Urinary bladder (tissue), 4 donors: ENCODE results near the gene AKT1. TPM values are rescaled to one million over a fixed set of nuclear protein-coding genes. Genes with fewer than 3 reads are reported as not detected.

Source experiments
- DNase-seq: peaks from one replicate; pipeline ENCODE4 v3.0.0-alpha.2; 2015; ENCODE audit errors: extremely low spot score
- H3K27ac ChIP-seq: one replicate; pipeline ENCODE4 v1.5.1; 2013; ENCODE audit warnings: low read depth, mild to moderate bottlenecking, moderate library complexity
- H3K36me3 ChIP-seq: one replicate; pipeline ENCODE4 v1.6.1; 2013; ENCODE audit warnings: mild to moderate bottlenecking, moderate library complexity; ENCODE audit not compliant: insufficient read depth
- H3K4me1 ChIP-seq: one replicate; pipeline ENCODE4 v1.6.1; 2013; ENCODE audit warnings: mild to moderate bottlenecking, moderate library complexity; ENCODE audit not compliant: insufficient read depth
- H3K4me3 ChIP-seq: one replicate; pipeline ENCODE4 v1.5.1; 2013; ENCODE audit warnings: low read depth, low read length
- WGBS: extraction: QIAGEN DNeasy Blood & Tissue Kit; methylation state at CpG from one replicate; pipeline ENCODE4 v1.1.7; 2013; 5-methylcytosine and 5-hydroxymethylcytosine counted together
- polyA plus RNA-seq: library from polyadenylated mRNA; stranded (reverse); fragments of 200-250 nt; gene quantifications from one replicate; pipeline ENCODE4 v1.2.3, GENCODE V29; 2013
- total RNA-seq: library from RNA; depleted of rRNA; stranded (reverse); fragments of >200 nt; gene quantifications from one replicate; pipeline ENCODE4 v1.2.3, GENCODE V29; 2014
- donor health status: healthy with polysubstance abuse.
- donor health status: healthy.

Gene AKT1
- total and polyA plus RNA-seq, 2 donors: 70.3 to 162 TPM

DNA sequence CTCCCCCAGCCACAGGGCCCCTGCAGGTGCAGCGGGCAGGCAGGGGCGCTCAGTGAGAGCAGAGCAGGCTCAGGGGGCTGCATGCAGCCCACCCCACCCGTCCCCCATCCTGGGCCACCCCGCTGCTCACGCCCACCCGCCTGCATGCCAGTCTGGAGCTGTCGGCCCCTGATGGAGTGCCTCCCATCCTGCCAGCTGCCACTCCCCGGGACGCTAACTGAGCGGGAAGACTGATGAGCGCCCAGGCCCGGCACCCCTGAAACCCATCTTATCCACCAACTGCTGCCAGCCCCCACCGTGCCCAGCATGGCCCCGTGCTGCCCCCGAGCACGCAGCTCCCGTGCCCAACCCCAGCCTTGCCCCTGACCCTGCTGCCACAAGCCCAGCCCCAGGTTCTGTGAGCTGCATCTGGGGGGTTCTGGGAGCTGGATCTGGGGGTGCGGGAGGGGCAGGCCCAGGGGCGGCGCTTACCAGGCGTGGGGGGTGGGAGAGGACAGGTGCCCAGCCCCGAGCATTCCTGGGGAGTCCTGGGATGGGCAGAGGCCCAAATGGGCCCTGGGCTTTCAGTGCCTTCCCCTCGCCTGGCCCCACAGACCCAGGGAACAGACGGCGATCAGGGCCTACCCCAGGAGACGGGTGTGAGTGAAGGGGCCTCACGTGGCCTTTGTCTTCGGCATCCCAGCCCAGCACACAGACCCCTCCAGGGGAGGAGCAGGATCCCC lies 13.3 kb downstream of the AKT1 start:
- WGBS: 88% methylated on average over 28 of the region's 28 CpGs
- H3K4me3 ChIP-seq: no peak overlapping the region
- no peaks in the 10 kb centered on the region for H3K36me3 ChIP-seq
- DNase-seq: no peak
- no peaks in the 10 kb centered on the region for H3K4me1 ChIP-seq
- no peak overlapping the region for H3K27ac ChIP-seq

DNA sequence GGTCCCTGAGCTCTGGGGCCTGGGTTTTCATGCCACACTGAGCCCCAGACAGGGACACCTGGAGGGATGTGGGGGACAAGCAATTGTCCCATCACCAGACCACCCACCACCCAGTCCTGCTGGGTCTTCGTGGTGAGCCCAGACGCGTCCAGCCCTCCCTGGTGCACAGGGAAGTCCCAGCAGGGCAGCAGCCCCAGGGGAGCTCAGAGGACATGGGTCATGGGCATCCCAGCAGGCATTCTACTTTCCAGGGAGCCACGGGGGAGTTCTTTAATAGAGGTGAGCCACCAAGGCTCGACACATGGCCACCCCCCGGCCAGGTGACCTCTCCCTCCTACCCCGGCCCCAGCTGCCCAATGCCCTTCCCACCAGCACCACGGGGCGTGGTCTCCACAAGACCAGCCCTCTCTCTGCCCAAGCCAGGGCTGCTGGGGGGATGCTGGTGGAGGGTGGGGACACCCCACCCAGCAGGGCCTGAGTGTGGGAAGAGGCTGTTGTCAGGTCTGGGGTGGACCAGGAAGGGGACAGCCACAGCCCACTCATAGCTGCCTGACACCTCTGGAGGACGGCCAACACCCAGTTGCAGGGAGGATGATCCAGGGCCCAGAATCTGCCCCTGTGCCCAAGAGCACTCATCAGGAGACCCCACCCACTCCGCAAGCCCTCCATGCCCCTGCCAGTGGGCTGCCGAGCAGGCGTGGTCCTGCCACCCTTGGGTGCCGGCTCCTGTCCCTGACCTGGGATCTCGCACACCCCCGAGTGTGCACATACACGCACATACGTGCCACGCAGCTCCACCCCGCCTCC lies 14.1 kb downstream of the AKT1 start:
- H3K4me1 ChIP-seq: no peaks in the 10 kb centered on the region
- H3K36me3 ChIP-seq: no peaks in the 10 kb centered on the region
- WGBS: 89% methylated on average over 20 of the region's 20 CpGs
- DNase-seq: no peak
- no peak overlapping the region for H3K4me3 ChIP-seq
- no peak overlapping the region for H3K27ac ChIP-seq

DNA sequence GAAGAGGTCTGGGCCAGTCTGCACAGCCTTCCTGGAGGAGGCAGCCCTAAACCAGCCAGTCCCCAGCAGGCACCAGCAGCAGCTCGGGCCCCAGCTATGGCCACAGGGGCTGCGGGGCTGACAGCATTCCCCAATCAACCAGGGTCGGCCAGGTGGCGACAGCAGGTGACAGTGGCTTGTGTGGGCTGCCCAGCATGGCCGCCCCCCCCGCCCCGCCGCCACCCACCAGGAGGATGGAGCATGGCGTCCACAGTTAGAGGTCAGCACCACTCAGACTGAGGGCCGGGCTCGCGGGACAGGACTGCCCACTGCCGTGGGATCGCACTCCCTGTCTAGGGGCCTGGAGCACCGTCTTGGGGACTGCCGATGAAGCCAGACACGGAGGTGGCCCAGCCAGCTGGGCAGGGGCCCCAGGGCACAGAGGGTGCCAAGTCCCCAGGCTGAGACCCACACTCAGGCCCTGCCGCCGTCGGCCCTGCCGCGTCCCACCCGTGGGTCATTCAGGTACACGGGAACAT lies 15.0 kb downstream of the AKT1 start:
- Histone ChIP-seq H3K36me3 (no peaks in the 10 kb centered on the region), H3K4me1 (no peaks in the 10 kb centered on the region), H3K4me3 (no peak overlapping the region), H3K27ac (no peak overlapping the region)
- DNase-seq: no peak
- WGBS: 91% methylated on average over 24 of the region's 24 CpGs

DNA sequence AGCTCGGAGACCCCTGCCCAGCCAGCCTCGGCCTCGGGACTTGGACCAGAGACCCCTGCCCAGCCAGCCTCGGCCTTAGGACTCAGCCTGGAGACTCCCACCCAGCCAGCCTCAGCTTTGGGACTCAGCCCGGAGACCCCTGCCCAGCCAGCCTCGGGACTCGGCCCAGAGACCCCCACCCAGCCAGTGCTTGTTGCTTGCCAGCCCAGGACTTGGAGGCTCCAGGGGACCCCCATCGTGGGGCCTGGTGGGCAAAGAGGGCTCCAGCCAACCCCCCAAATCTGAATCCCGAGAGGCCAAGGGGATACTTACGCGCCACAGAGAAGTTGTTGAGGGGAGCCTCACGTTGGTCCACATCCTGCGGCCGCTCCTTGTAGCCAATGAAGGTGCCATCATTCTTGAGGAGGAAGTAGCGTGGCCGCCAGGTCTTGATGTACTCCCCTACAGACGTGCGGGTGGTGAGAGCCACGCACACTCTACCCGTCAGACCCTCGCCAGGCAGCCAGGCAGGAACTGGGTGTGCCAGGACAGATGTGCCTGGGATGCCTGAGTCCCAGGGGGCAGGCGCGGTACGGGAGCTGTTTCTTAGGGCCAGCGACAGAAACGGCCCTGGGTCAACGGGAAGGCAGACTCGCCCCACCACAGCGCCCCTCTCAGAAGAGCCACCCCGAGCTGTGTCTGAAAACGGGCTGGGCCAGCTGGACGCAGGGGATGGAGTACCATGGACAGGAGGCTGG lies 15.6 kb downstream of the AKT1 start:
- H3K4me3 ChIP-seq: no peak overlapping the region
- no peak overlapping the region for H3K27ac ChIP-seq
- H3K36me3 ChIP-seq: no peaks in the 10 kb centered on the region
- 91% methylated on average over 32 of the region's 32 CpGs for WGBS
- no peaks in the 10 kb centered on the region for H3K4me1 ChIP-seq
- DNase-seq: no peak

DNA sequence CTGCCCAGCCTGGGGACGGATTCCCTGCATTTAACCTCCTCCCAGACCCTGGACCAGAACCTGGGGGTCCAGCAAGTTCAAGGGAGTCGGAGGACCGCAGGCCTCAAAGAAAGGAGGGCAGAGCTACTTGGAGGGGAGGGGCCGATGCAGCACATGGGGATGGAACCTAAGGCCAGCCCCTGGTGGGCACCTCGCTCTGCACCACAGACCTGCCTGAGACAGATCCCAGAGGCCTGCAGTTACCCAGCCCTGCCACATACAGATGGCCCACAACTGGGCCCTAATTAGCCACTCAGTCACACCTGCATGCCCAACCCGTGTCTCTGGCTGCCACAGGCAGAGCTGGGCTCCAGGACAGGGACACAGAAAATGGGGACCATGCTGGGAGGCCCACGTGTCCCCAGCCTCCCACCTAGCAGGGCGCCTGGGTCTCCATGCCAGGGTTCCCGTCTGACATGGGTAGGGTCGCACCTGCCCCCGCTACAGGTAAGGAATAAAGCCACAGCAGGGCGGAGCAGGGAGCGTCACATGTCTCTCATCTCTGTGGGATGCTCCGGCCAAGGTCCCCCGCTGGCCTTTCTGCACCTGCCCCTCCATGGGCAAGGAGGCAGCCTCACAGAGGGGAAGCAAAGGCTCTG lies 16.7 kb downstream of the AKT1 start:
- H3K36me3 ChIP-seq: no peaks in the 10 kb centered on the region

DNA sequence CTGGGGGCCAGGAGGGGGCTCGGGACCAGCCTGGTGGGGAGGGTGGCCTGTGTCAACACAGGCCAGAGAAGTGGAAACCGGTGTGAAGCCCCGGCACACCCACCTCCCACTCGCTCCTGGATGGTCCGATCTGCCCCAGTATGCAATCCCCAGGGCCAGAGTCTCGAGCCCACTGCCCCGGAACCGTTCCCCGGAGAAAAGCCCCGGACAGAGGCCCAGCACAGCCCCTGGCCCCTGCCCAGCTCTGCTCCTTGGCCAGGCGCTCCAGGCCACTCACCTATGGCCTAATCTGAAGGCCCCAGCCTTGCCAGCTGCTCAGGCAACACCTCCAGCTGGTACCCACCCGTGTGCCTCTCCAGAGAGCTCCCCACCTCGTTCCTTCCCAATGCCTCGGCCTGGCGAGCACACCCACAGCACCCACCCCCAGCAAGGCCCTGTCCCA lies 17.7 kb downstream of the AKT1 start:
- Histone ChIP-seq H3K4me3 (no peak overlapping the region), H3K36me3 (no peaks in the 10 kb centered on the region), H3K4me1 (no peaks in the 10 kb centered on the region), H3K27ac (no peak overlapping the region)
- DNase-seq: no peak
- 75% methylated on average over 15 of the region's 15 CpGs for WGBS

More for the DNA sequence above, 16.7 kb downstream of the AKT1 start:
- DNase-seq: no peak
- H3K27ac ChIP-seq: no peak overlapping the region
- H3K4me3 ChIP-seq: no peak overlapping the region
- H3K4me1 ChIP-seq: no peaks in the 10 kb centered on the region
- WGBS: 86% methylated on average over 15 of the region's 15 CpGs

DNA sequence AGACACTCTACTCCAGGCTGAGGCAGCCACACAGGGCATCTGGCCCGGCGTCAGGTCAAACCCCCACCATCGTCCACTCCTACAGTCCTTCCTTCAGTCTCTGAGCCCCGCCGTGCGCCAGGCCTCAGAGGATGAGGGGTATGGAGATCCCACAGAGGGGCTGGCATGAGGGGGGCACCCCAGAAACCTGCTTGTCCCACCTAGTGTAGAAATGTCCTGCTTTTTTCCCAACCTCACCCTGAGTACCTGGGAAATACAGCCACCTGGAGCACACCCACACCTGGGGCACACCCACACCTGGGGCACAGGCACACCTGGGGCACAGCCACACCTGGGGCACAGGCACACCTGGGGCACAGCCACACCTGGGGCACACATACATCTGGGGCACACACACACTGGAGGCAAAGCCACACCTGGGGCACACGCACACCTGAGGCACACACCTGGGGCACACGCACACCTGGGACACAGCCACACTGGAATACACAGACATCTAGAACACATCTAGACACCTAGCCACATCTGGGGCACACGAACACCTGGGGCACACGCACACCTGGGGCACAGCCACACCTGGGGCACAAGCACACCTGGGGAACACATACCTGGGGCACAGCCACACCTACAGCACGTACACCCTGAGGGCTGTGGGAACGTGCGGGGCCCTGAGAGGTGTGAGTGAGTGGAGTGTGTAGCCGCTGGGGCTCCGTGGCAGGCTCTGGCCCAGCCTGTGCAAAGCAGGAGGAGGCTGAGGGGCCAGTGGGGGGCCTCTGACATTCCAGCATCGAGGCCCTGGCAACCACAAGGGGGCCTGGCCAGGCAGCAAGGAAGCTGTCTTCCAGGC lies 18.4 kb downstream of the AKT1 start:
- no peaks in the 10 kb centered on the region for H3K4me1 ChIP-seq
- no peak overlapping the region for H3K4me3 ChIP-seq
- WGBS: 78% methylated on average over 16 of the region's 16 CpGs
- no peak for DNase-seq
- peaks cover 6% of the 10 kb centered on the region for H3K36me3 ChIP-seq
- no peak overlapping the region for H3K27ac ChIP-seq

DNA sequence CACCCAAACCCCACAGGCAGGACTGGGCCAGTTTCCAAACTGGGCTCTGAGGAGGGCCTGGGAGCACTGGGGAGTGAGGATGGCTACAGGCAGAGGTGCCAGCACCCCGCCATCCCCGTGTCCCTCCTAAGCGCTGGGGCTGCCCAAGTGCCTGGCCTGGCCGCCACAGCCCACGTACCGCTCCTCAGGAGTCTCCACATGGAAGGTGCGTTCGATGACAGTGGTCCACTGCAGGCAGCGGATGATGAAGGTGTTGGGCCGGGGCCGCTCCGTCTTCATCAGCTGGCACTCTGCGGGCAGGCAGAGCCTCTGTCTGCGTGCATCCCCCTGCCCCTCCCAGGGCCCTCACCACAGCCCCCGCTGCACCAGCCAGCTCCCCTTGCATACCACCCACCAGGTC lies 19.1 kb downstream of the AKT1 start:
- Histone ChIP-seq H3K4me1 (no peaks in the 10 kb centered on the region), H3K36me3 (peaks cover 7% of the 10 kb centered on the region), H3K27ac (no peak overlapping the region), H3K4me3 (no peak overlapping the region)
- no peak for DNase-seq
- WGBS: 98% methylated on average over 15 of the region's 15 CpGs

DNA sequence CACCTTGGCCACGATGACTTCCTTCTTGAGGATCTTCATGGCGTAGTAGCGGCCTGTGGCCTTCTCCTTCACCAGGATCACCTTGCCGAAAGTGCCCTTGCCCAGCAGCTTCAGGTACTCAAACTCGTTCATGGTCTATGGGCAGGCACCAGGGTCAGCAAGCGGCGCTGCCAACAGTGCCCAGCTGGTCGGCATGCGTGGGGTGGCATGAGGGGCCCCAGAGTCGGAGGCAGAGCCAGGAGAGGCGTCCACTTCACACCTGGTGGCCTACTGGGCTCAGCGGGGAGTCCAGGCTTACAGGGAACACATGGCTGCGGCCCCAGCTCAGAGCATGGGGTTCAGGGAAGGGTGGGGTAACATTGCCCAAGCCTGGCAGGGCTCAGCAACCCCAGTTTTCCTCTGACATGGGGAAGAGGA lies 20.5 kb downstream of the AKT1 start:
- no peak for DNase-seq
- Histone ChIP-seq H3K4me3 (no peak overlapping the region), H3K27ac (no peak overlapping the region), H3K36me3 (peaks cover 7% of the 10 kb centered on the region), H3K4me1 (no peaks in the 10 kb centered on the region)
- 87% methylated on average over 13 of the region's 13 CpGs for WGBS

DNA sequence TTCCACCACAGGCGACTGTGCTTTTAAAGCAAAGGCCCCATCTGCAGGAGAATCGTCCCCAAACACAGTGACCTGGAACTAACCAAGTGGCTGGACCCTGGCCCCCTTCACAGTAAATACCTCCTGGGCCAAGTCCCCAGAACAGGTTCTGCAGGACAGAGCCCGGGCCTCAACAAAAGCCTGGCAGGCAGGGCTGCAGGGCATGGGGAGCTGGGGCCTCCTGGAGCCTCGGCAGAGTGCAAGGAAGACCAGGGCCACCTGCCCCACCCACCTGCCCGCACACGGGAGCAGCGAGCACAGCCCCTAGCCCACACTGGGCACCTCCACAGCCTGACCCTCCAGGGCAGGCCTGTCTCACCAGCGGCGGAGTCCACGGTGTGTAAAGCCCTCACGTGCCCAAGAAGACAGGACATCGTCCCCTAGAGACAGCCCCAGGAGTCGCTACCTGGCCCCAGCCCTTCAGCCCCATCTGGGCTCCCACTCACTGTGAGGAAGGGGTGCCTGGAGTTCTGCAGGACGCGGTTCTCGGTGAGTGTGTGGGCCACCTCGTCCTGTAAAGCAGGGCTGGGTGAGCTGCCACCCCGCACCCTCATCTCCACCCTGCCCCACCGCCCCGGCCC lies 21.0 kb downstream of the AKT1 start:
- no peak overlapping the region for H3K4me3 ChIP-seq
- peak; percentile 15 for DNase-seq
- H3K36me3 ChIP-seq: peaks cover 7% of the 10 kb centered on the region
- 80% methylated on average over 20 of the region's 20 CpGs for WGBS
- no peaks in the 10 kb centered on the region for H3K4me1 ChIP-seq
- H3K27ac ChIP-seq: no peak overlapping the region

DNA sequence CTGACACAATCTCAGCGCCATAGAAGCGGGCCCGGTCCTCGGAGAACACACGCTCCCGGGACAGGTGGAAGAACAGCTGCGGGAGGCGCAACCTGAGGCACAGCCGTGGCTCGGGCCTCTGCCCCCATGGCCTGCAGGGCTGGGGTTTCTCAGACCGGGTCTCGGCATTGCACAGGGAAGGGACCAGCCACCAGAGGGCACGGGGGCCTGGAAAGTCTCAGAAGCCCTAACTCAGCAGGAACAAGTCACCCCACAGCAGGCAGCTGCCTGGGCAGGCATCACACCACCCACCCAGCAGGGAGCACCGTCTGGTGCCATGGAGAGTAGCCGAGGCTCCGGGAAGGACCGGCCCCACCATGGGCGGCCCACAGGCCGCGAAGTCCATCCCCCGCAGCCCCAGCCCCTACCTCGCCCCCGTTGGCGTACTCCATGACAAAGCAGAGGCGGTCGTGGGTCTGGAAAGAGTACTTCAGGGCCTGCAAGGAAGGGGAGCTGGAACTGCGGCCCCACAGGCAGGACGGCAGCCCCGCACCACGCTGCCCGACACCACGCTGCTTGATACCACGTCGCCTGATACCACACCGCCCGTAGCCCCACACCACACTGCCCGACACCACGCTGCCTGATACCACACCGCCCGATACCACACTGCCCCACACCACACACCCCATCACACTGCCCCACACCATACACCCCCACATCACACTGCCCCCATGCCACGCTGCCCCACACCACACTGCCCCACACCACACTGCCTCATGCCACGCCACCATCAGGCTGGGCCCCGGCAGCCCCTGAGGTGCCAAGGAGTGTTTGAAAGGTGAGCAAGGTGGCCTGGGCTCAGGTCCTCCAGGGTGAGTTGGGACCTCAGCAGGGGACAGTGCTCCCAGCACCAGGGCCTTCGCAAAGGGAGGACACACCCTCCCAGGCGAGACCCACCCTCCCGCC lies 21.8 kb downstream of the AKT1 start:
- Histone ChIP-seq H3K4me3 (no peak overlapping the region), H3K4me1 (no peaks in the 10 kb centered on the region), H3K27ac (no peak overlapping the region), H3K36me3 (peaks cover 7% of the 10 kb centered on the region)
- no peak for DNase-seq
- 86% methylated on average over 46 of the region's 46 CpGs for WGBS
